Left ventricle myocardium inferior (tissue), 1 donor: Measurements from ENCODE around the gene TRIM32. TPM values are rescaled to one million over a fixed set of nuclear protein-coding genes. Genes with fewer than 3 reads are reported as not detected.

Source experiments
- DNase-seq: peaks from one replicate; pipeline ENCODE4 v3.0.0-alpha.2; 2020
- H3K27ac ChIP-seq: fragments of 200-600 bp; replicated peaks from 2 replicates; pipeline ENCODE4 v1.8.0; 2021
- H3K27me3 ChIP-seq: fragments of 200-600 bp; 2 replicates; pipeline ENCODE4 v1.8.0; 2021; ENCODE audit warnings: low read depth
- H3K36me3 ChIP-seq: fragments of 200-600 bp; 2 replicates; pipeline ENCODE4 v1.8.0; 2021
- H3K4me1 ChIP-seq: fragments of 200-600 bp; 2 replicates; pipeline ENCODE4 v1.8.0; 2021
- H3K4me3 ChIP-seq: fragments of 200-600 bp; 2 replicates; pipeline ENCODE4 v1.8.0; 2021; ENCODE audit warnings: mild to moderate bottlenecking, moderate library complexity
- H3K9me3 ChIP-seq: fragments of 200-600 bp; replicated peaks from 2 replicates; pipeline ENCODE4 v1.8.0; 2021
- CTCF ChIP-seq: fragments of 200-600 bp; IDR thresholded peaks from 2 replicates; pipeline ENCODE4 v1.8.0; 2021; ENCODE audit warnings: antibody characterized with exemption, mild to moderate bottlenecking, borderline replicate concordance
- intact Hi-C: fragments of 100-400 bp; cut with micrococcal nuclease; formaldehyde crosslinking; loops from one replicate; pipeline ENCODE4 v1.11.0; 2022
- total RNA-seq: library from RNA; stranded (reverse); fragmentation: NEBNext Ultra II Directional; extraction: Animal tissue kit (Norgen Biotek cat#: 25700); gene quantifications from one replicate; pipeline ENCODE4 v1.2.1, GENCODE V29; 2021
- donor health status: DM: no; HTN: yes; CAD: no; lungs with severe emphysema.

Gene TRIM32
- total RNA-seq, 1 donor from 2014 or later: 14.9 TPM

- Histone ChIP-seq H3K4me3 (no peak overlapping the region), H3K27ac (no peak overlapping the region), H3K4me1 (peaks cover 11% of the 10 kb centered on the region), H3K9me3 (no peaks in the 10 kb centered on the region), H3K36me3 (peaks cover 40% of the 10 kb centered on the region), H3K27me3 (no peaks in the 10 kb centered on the region)
- no peak for DNase-seq
- TF ChIP-seq CTCF: no peak
- intact Hi-C loops: no loop called here
Measured at GRCh38 chr9:116700882-116701865, 14.1 kb downstream of the TRIM32 start.

- H3K4me3 ChIP-seq: no peak overlapping the region
- no peak overlapping the region for H3K27ac ChIP-seq
- intact Hi-C loops: no loop called here
- peaks cover 10% of the 10 kb centered on the region for H3K4me1 ChIP-seq
- peaks cover 40% of the 10 kb centered on the region for H3K36me3 ChIP-seq
- DNase-seq: no peak
- H3K9me3 ChIP-seq: no peaks in the 10 kb centered on the region
- no peaks in the 10 kb centered on the region for H3K27me3 ChIP-seq
- no peak for TF ChIP-seq CTCF
Measured at GRCh38 chr9:116701940-116702642, 15.0 kb downstream of the TRIM32 start.

- H3K4me1 ChIP-seq: peaks cover 10% of the 10 kb centered on the region
- H3K36me3 ChIP-seq: peaks cover 26% of the 10 kb centered on the region
- H3K27me3 ChIP-seq: no peaks in the 10 kb centered on the region
- DNase-seq: no peak
- no peak overlapping the region for H3K4me3 ChIP-seq
- TF ChIP-seq CTCF: no peak
- H3K9me3 ChIP-seq: no peaks in the 10 kb centered on the region
- intact Hi-C loops: no loop called here
- H3K27ac ChIP-seq: no peak overlapping the region
Measured at GRCh38 chr9:116703634-116704033, 16.5 kb downstream of the TRIM32 start.

DNA sequence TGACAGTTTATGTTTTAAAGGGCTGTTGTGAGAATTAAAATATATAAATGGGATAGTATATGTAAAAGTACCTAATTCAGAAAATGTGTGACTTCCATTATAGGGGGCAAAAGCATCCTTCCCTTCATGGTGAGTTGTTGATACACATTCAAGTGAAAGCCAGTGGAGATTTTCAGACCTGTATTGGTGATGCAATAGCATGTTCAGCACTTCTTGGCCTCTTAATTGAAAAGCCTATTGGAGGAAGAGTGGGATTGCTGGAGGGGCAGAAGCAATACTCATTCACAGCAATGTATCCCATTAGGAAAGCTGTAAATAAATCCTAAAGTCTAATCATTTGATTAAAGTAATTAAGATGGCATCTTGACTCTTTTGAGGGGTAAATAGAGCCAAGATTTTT is 17.4 kb downstream of the TRIM32 start:
- DNase-seq: no peak
- TF ChIP-seq CTCF: no peak
- H3K4me1 ChIP-seq: peaks cover 10% of the 10 kb centered on the region
- H3K9me3 ChIP-seq: no peaks in the 10 kb centered on the region
- H3K4me3 ChIP-seq: no peak overlapping the region
- no peak overlapping the region for H3K27ac ChIP-seq
- H3K27me3 ChIP-seq: no peaks in the 10 kb centered on the region
- H3K36me3 ChIP-seq: peaks cover 18% of the 10 kb centered on the region
- intact Hi-C loops: no loop called here

GRCh38 chr9:116705531-116705930 is 18.4 kb downstream of the TRIM32 start:
- no peak overlapping the region for H3K4me3 ChIP-seq
- no peak for TF ChIP-seq CTCF
- no peak for DNase-seq
- peaks cover 10% of the 10 kb centered on the region for H3K4me1 ChIP-seq
- H3K27me3 ChIP-seq: no peaks in the 10 kb centered on the region
- intact Hi-C loops: no loop called here
- no peak overlapping the region for H3K27ac ChIP-seq
- no peaks in the 10 kb centered on the region for H3K9me3 ChIP-seq
- peaks cover 8% of the 10 kb centered on the region for H3K36me3 ChIP-seq
